Choroid plexus epithelial cell (primary cell): Measurements from ENCODE around the gene TGM2.

Experiments used
- DNase-seq: peaks from one replicate; pipeline ENCODE4 v3.0.0-alpha.2; 2010; ENCODE audit warnings: low read depth
- H3K4me3 ChIP-seq: 2 replicates; pipeline ENCODE4 v1.5.1; 2011; ENCODE audit warnings: low read depth, mild to moderate bottlenecking, control low read depth, low read length, moderate library complexity
- TF ChIP-seq, protein P1 (sequence below): conservative IDR thresholded peaks from 2 replicates; pipeline ENCODE4 v1.5.1; 2011; ENCODE audit warnings: low read depth, mild to moderate bottlenecking, control low read depth, inconsistent platforms, low read length, moderate library complexity

TGM2 gene

DNA sequence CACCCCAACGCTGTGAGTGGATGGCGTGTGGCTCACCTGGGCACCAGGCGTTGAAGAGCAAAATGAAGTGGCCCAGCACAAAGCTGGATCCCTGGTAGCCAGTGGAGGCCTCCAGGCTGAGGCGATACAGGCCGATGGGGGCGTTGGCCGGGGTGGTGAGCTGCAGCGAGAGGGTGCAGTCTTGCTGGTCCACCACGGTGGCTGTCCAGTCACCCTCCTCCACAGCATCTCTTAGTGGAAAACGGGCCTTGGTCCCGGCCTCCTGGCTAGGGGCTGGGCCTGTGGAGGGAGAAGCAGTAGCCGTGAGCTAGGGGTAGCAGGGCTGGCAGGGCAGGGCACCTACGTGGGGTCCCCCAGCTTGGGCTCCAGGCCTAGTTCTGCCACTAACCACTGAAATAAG, 9.3 kb downstream of the TGM2 start:
- no peak for DNase-seq
- no peak overlapping the region for H3K4me3 ChIP-seq
- TF ChIP-seq, protein P1, sequence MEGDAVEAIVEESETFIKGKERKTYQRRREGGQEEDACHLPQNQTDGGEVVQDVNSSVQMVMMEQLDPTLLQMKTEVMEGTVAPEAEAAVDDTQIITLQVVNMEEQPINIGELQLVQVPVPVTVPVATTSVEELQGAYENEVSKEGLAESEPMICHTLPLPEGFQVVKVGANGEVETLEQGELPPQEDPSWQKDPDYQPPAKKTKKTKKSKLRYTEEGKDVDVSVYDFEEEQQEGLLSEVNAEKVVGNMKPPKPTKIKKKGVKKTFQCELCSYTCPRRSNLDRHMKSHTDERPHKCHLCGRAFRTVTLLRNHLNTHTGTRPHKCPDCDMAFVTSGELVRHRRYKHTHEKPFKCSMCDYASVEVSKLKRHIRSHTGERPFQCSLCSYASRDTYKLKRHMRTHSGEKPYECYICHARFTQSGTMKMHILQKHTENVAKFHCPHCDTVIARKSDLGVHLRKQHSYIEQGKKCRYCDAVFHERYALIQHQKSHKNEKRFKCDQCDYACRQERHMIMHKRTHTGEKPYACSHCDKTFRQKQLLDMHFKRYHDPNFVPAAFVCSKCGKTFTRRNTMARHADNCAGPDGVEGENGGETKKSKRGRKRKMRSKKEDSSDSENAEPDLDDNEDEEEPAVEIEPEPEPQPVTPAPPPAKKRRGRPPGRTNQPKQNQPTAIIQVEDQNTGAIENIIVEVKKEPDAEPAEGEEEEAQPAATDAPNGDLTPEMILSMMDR = no peak

DNA sequence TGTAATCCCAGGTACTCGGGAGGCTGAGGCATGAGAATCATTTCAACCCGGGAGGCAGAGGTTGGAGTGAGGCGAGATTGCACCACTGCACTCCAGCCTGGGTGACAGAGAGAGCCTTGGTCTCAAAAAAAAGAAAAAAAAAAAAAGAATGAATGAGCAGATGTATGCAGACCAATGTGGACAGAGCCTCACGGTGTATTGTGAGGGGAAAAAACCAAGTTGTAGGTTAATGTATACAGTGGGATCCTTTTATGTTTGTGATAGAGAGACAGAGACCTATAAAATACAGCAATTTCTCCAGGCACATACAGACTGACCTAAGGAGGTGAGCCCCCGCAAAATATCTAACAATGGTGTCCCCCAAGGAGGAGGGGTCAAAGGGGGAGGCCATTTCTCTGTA, 11.7 kb downstream of the TGM2 start:
- TF ChIP-seq, protein P1 = no peak
- no peak overlapping the region for H3K4me3 ChIP-seq
- no peak for DNase-seq

DNA sequence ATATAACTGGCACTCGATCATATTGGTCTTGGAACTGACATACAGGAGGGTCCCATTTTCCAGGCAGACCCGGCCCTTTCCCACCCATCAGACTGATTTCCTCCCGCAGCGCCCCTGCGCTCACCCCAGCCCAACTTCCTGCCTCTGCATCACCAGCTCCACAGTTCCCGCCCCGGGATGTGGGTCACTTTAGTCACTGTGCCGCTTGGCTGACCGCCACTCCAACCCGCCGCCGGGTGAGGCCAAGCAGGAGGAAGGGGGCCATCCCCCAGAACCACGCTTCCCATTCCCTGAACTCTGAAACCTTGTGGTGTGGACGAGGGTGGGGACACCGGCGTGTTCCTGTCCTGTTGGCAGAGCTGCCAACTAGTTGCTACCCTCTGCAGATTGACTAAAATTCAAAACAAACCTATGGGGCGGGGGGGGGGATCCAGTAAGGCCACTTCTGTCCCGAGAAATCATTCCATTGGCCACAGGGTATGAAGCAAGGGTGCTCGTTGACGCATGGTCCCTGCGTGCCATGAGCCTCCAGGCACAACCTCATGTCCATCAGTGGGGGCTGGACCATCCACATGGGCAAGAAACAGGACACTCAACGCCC, 12.3 kb downstream of the TGM2 start:
- DNase-seq = no peak
- TF ChIP-seq, protein P1 = no peak
- no peak overlapping the region for H3K4me3 ChIP-seq

DNA sequence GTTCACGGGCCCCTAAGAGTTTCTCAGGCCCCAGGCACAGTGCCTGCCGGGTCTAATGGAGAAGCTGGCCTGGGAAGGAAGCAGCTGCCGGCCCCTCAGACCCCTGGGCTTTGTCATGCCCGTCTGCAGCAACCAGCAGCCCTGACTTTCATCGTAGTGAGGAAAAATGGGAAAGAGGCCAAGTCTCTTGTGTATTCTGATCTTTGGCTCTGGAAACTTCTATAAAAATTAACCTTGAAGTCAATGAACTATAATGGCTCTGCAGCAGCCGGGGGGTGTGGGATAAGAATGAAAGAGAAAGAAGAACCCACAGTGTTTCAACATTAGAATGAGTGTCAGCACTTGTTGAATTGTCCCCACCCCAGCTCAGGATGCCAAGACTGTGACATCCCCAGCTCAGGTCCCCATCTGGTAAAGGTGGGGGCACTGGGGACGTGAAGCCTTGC, 12.9 kb downstream of the TGM2 start:
- no peak overlapping the region for H3K4me3 ChIP-seq
- DNase-seq = peak; percentile 82

DNA sequence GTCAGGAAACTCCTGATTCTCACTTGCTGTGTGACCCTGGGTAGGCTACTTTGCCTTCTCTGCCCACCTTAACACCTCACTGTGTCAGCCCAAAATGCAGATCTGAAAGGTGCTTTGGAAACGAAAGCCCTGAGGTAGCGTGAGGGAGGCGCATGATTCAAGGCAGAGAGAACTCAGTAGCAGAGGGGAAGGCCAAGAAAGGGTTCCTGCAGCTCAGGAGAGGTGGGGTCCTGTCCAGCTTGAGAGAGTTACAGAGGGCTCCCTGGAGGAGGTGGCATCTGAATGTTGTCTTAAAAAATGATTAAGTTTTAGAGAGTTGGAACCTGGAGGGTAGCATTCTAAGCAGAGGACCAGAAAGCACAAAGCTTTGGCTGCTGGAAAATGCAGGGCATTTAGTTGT, 13.6 kb downstream of the TGM2 start:
- TF ChIP-seq, protein P1 = no peak
- H3K4me3 ChIP-seq = no peak overlapping the region
- no peak for DNase-seq

More for the DNA sequence above, 12.9 kb downstream of the TGM2 start:
- TF ChIP-seq, protein P1 = no peak

DNA sequence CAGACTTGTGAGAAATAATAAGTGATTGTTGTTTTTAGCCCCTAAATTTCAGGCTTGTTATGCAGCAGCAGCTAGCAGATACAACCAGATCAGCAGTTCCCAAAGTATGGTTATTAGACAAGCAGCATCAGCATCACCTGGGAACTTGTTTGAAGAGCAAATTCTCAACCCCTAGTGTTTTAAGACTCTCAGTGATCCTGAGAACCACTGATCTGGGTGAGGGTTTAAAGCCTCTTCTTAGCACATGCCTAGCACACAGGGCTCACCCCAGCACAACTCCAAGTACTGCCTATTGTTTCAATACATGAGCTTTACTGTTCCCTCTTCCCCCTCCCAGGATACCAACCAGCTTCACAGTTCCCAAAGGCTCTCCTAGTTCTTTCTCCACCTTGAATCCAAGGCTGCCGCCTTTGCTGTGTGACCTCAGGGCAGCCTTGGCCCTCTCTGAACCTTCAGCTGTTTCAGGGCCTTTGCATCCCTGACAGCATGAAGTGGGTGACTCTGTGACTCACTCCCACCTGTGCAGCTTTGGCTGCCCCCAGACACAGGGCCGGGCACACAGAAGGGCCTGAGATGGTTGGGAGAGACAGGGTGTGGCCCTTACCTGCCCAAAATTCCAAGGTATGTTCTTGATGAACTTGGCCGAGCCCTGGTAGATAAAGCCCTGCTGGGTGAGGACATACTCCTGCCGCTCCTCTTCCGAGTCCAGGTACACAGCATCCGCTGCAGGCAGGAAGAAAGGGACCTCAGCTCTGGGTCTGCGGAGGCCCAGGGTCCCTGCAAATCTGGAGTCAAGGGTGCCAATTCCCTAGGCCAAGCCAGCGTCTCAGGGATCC, 14.5 kb downstream of the TGM2 start:
- TF ChIP-seq, protein P1 = no peak
- no peak for DNase-seq
- H3K4me3 ChIP-seq = no peak overlapping the region
